Natural killer cell (primary cell): ENCODE data around the gene PRKN. TPM values are rescaled to one million over a fixed set of nuclear protein-coding genes. Genes with fewer than 3 reads are reported as not detected.

Experiments
- ATAC-seq, 3 donors: fragments of 150-1000 bp in 2 of 3; fragments of 200-7000 bp in 1 of 3; cut with Tn5 transposase; 1 replicate in 1 of 3; 2 replicates in 2 of 3; pipeline ENCODE4 v1.10.0; 2021; ENCODE audit warnings: mild to moderate bottlenecking in 2 of 3, moderate library complexity in 2 of 3
- DNase-seq, 2 donors: peaks; one replicate each; pipeline versions ENCODE4 v3.0.0 to v3.0.0-alpha.2; 2013 to 2021; ENCODE audit warnings: mixed read lengths in 1 of 2
- H3K27ac ChIP-seq: one replicate; pipeline ENCODE4 v1.5.1; 2013; ENCODE audit warnings: mild to moderate bottlenecking, low read length
- H3K27me3 ChIP-seq: one replicate; pipeline ENCODE4 v1.6.1; 2013; ENCODE audit warnings: low read length; ENCODE audit not compliant: control insufficient read depth, insufficient read depth
- H3K36me3 ChIP-seq: one replicate; pipeline ENCODE4 v1.6.1; 2013; ENCODE audit warnings: low read length; ENCODE audit not compliant: control insufficient read depth, insufficient read depth
- H3K4me1 ChIP-seq: one replicate; pipeline ENCODE4 v1.6.1; 2013; ENCODE audit warnings: low read length; ENCODE audit not compliant: control insufficient read depth, insufficient read depth
- H3K4me3 ChIP-seq: one replicate; pipeline ENCODE4 v1.5.1; 2013; ENCODE audit warnings: low read length
- H3K9me3 ChIP-seq: one replicate; pipeline ENCODE4 v1.6.1; 2013; ENCODE audit warnings: low read length; ENCODE audit not compliant: control insufficient read depth, insufficient read depth
- H3K27ac Mint-ChIP-seq, 2 donors: one replicate each; pipeline ENCODE4 v1.8.0; 2022; ENCODE audit warnings: mild to moderate bottlenecking in 2 of 2, mixed read lengths in 2 of 2, moderate library complexity in 1 of 2
- H3K27me3 Mint-ChIP-seq, 2 donors: one replicate each; pipeline ENCODE4 v1.8.0; 2022; ENCODE audit warnings: low read depth in 2 of 2, mixed read lengths in 2 of 2
- H3K36me3 Mint-ChIP-seq: one replicate; pipeline ENCODE4 v1.8.0; 2022; ENCODE audit warnings: mixed read lengths
- H3K4me1 Mint-ChIP-seq, 2 donors: one replicate each; pipeline ENCODE4 v1.8.0; 2022; ENCODE audit warnings: mixed read lengths in 2 of 2
- H3K4me3 Mint-ChIP-seq: one replicate; pipeline ENCODE4 v1.8.0; 2022; ENCODE audit warnings: mild to moderate bottlenecking, moderate library complexity, mixed read lengths
- H3K9me3 Mint-ChIP-seq, 2 donors: one replicate each; pipeline ENCODE4 v1.8.0; 2022; ENCODE audit warnings: mixed read lengths in 2 of 2
- WGBS: methylation state at CpG from one replicate; pipeline ENCODE4 v1.1.7; 2013; ENCODE audit warnings: missing lambda C conversion rate; ENCODE audit not compliant: insufficient coverage; 5-methylcytosine and 5-hydroxymethylcytosine counted together
- intact Hi-C: fragments of 100-400 bp; cut with micrococcal nuclease; formaldehyde crosslinking; loops from one replicate; pipeline ENCODE4 v1.14.2; 2022
- total RNA-seq, 4 donors: library from RNA; stranded (reverse); fragments of 120-200 nt in 1 of 4; gene quantifications; one replicate each; pipeline versions ENCODE4 v1.2.3 to v1.2.4, GENCODE V29; 2013 to 2022
- TF ChIP-seq, protein P1 (sequence below): fragments of 200-600 bp; IDR thresholded peaks from one replicate; pipeline ENCODE4 v1.8.0; 2022; ENCODE audit warnings: antibody characterized with exemption

PRKN gene
- total RNA-seq, 3 donors from 2014 or later (not counting 1 experiment from before 2014, with no cell fraction given) = 1.4 to 1.9 (median 1.9) TPM

DNA sequence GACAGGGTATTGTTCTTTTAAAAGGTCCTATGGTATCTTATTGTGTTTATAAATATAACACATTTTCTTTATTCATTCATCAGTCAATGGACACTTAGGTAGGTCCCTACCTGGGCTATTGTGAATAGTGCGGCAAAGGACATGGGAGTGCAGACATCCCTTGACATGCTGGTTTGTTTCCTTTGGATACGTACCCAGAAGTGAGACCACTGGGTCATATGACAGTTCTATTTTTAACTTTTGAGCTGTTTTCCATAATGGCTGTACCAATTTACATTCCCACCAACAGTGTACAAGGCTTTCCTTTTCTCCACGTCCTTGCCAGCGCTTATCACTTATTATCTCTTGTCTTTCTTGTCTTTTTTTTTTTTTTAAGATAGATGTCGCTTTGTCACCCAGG, 627.5 kb downstream of the PRKN start:
- H3K27me3 Mint-ChIP-seq = no peaks in the 10 kb centered on the region
- ATAC-seq (peak in 1 of 3 donors; percentile 5), DNase-seq (no peak)
- H3K27ac Mint-ChIP-seq = no peak overlapping the region
- 98% methylated on average over 5 of the region's 5 CpGs for WGBS
- H3K27me3 ChIP-seq = no peaks in the 10 kb centered on the region
- H3K36me3 Mint-ChIP-seq = no peaks in the 10 kb centered on the region
- no peak overlapping the region for H3K4me3 Mint-ChIP-seq
- no peaks in the 10 kb centered on the region for H3K4me1 ChIP-seq
- H3K9me3 ChIP-seq = no peaks in the 10 kb centered on the region
- intact Hi-C loops = no loop called here
- no peak overlapping the region for H3K4me3 ChIP-seq
- H3K4me1 Mint-ChIP-seq = no peaks in the 10 kb centered on the region
- peaks cover 2 to 12% of the 10 kb centered on the region in 2 donors for H3K9me3 Mint-ChIP-seq
- no peaks in the 10 kb centered on the region for H3K36me3 ChIP-seq
- TF ChIP-seq, protein P1, sequence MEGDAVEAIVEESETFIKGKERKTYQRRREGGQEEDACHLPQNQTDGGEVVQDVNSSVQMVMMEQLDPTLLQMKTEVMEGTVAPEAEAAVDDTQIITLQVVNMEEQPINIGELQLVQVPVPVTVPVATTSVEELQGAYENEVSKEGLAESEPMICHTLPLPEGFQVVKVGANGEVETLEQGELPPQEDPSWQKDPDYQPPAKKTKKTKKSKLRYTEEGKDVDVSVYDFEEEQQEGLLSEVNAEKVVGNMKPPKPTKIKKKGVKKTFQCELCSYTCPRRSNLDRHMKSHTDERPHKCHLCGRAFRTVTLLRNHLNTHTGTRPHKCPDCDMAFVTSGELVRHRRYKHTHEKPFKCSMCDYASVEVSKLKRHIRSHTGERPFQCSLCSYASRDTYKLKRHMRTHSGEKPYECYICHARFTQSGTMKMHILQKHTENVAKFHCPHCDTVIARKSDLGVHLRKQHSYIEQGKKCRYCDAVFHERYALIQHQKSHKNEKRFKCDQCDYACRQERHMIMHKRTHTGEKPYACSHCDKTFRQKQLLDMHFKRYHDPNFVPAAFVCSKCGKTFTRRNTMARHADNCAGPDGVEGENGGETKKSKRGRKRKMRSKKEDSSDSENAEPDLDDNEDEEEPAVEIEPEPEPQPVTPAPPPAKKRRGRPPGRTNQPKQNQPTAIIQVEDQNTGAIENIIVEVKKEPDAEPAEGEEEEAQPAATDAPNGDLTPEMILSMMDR = no peak
- no peak overlapping the region for H3K27ac ChIP-seq

DNA sequence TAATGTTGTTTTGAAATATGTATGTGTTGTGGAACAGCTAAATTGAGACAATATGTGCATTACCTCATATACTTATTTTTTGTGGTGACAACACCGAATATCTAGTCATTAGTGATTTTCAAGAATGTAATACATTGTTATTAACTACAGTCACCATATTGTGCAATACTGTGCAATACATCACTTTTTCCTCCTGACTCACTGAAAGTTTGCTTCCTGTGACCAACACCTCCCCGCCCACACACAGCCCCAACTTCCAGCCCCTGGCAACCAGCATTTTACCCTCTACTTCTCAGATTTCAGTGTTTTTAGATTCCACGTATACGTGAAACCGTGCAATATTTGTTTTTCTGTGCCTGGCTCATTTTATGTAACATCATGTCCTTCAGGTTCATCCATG, 627.9 kb downstream of the PRKN start:
- Mint-ChIP-seq H3K4me3 (no peak overlapping the region), H3K9me3 (peaks cover 2 to 12% of the 10 kb centered on the region in 2 donors), H3K27me3 (no peaks in the 10 kb centered on the region), H3K36me3 (no peaks in the 10 kb centered on the region), H3K4me1 (no peaks in the 10 kb centered on the region), H3K27ac (no peak overlapping the region)
- WGBS = 84% methylated on average over 4 of the region's 5 CpGs
- peak in 1 of 3 donors; percentile 46 for ATAC-seq
- Histone ChIP-seq H3K36me3 (no peaks in the 10 kb centered on the region), H3K27me3 (no peaks in the 10 kb centered on the region), H3K4me3 (no peak overlapping the region), H3K4me1 (no peaks in the 10 kb centered on the region), H3K9me3 (no peaks in the 10 kb centered on the region), H3K27ac (no peak overlapping the region)
- no peak for DNase-seq
- intact Hi-C loops = no loop called here
- TF ChIP-seq, protein P1 = no peak

DNA sequence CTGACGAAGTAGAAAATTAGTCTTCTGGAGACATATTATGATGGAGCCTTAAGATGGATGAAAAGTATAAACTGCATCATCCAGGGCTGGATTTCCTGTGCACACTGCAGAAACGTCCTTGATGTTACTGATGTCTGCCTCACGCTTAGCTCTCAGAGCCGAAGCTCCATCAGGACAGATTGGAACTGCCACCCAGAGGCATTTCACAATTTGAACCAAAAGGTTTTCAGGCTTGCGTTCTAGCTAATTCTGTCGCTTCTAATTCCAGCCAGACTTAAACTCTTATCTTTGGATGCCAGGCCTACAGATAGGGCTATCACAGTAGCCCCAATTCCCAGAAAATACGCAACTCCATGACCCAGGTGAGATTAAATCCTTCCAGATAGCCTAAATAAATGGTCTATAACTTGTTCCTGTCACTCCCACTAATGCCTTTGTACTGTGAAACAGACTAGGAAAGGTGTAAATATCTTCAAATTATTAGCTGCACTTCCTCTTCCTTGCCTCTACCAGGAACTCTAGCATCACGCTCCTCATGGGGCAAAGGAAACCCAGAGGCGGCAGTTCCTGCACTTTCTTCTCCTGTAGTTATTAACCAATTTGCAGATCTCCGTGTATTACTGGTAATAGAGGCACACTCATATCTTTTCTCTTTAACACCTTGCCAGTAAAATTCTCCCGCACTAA, 634.6 kb downstream of the PRKN start:
- intact Hi-C loops = no loop called here
- no peaks in the 10 kb centered on the region for H3K36me3 ChIP-seq
- H3K27ac Mint-ChIP-seq = no peak overlapping the region
- TF ChIP-seq, protein P1 = no peak
- peaks cover 5 to 7% of the 10 kb centered on the region in 2 donors for H3K9me3 Mint-ChIP-seq
- H3K4me1 ChIP-seq = no peaks in the 10 kb centered on the region
- H3K4me1 Mint-ChIP-seq = no peaks in the 10 kb centered on the region
- no peaks in the 10 kb centered on the region for H3K27me3 Mint-ChIP-seq
- 92% methylated on average over 11 of the region's 11 CpGs for WGBS
- no peaks in the 10 kb centered on the region for H3K9me3 ChIP-seq
- no peaks in the 10 kb centered on the region for H3K36me3 Mint-ChIP-seq
- H3K27ac ChIP-seq = no peak overlapping the region
- H3K27me3 ChIP-seq = no peaks in the 10 kb centered on the region
- H3K4me3 ChIP-seq = no peak overlapping the region
- ATAC-seq (no peak), DNase-seq (no peak)
- H3K4me3 Mint-ChIP-seq = no peak overlapping the region

DNA sequence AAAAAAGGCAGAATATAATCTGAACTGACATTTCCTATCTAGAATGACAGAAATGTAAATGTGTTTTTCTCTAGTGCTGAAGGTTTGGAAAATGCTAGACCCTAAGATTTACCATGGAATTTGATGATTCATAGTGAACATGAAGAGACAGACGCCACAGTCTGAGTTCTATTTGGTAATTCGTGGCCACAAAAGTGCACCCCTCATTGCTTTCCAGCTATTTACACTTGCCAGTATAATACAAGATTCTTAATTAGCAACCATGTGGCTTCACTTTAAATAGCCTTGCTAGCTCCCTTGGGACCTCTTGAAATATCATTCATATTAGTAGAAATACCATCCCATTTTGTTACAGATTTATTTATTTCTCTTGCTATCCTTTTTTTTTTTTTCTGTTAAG, 636.8 kb downstream of the PRKN start:
- Mint-ChIP-seq H3K4me1 (no peaks in the 10 kb centered on the region), H3K36me3 (no peaks in the 10 kb centered on the region), H3K9me3 (peaks cover 5 to 7% of the 10 kb centered on the region in 2 donors), H3K27ac (no peak overlapping the region), H3K27me3 (no peaks in the 10 kb centered on the region), H3K4me3 (no peak overlapping the region)
- TF ChIP-seq, protein P1 = no peak
- WGBS = 81% methylated on average over 2 of the region's 2 CpGs
- H3K27me3 ChIP-seq = no peaks in the 10 kb centered on the region
- H3K4me3 ChIP-seq = no peak overlapping the region
- H3K27ac ChIP-seq = no peak overlapping the region
- no peaks in the 10 kb centered on the region for H3K36me3 ChIP-seq
- no peak for ATAC-seq
- no peaks in the 10 kb centered on the region for H3K4me1 ChIP-seq
- intact Hi-C loops = no loop called here
- H3K9me3 ChIP-seq = no peaks in the 10 kb centered on the region
- no peak for DNase-seq
